Measurements from ENCODE around the gene NKX6-2. TPM values are rescaled to one million over a fixed set of nuclear protein-coding genes. Genes with fewer than 3 reads are reported as not detected.

Gene NKX6-2
- under 1 TPM in 1 of 4 donors, not detected in 3; 0.57 TPM for total RNA-seq

GRCh38 chr10:132785723-132786475 lies at the start of gene NKX6-2:
Gene NKX6-2, minus strand, starts transcription at chr10:132786147. Its CDS starts 199 bp downstream, at chr10:132785948.
- Histone ChIP-seq H3K9me3 (peaks cover 0 to 7% (median 0%) of the 10 kb centered on the region in 3 donors), H3K27ac (no peak within 1 kb of the TSS), H3K4me1 (peaks cover 12 to 48% (median 27%) of the 10 kb centered on the region in 3 donors), H3K27me3 (peaks cover 26 to 80% (median 42%) of the 10 kb centered on the region in 4 donors), H3K4me3 (peak within 1 kb of the TSS in 3 of 4 donors; percentile 22 to 48 (median 35)), H3K36me3 (peaks cover 0 to 20% (median 0%) of the 10 kb centered on the region in 3 donors)
- WGBS, 2 donors = 0 to 3% methylated on average over 3 to 7 of the region's 119 CpGs
- DNase-seq = no peak
- intact Hi-C loops (cut with DNase I) = no loop called here
- no peak for TF ChIP-seq POLR2A (IDR thresholded peaks at IDR 0.05)
- TF ChIP-seq, protein P1, sequence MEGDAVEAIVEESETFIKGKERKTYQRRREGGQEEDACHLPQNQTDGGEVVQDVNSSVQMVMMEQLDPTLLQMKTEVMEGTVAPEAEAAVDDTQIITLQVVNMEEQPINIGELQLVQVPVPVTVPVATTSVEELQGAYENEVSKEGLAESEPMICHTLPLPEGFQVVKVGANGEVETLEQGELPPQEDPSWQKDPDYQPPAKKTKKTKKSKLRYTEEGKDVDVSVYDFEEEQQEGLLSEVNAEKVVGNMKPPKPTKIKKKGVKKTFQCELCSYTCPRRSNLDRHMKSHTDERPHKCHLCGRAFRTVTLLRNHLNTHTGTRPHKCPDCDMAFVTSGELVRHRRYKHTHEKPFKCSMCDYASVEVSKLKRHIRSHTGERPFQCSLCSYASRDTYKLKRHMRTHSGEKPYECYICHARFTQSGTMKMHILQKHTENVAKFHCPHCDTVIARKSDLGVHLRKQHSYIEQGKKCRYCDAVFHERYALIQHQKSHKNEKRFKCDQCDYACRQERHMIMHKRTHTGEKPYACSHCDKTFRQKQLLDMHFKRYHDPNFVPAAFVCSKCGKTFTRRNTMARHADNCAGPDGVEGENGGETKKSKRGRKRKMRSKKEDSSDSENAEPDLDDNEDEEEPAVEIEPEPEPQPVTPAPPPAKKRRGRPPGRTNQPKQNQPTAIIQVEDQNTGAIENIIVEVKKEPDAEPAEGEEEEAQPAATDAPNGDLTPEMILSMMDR (IDR thresholded peaks at IDR 0.05) = no peak

GRCh38 chr10:132834891-132835847 lies 49.2 kb upstream of the NKX6-2 start:
- Histone ChIP-seq H3K9me3 (no peaks in the 10 kb centered on the region), H3K27ac (no peak overlapping the region), H3K27me3 (peaks cover 0 to 76% (median 0%) of the 10 kb centered on the region in 4 donors), H3K36me3 (no peaks in the 10 kb centered on the region), H3K4me1 (peaks cover 0 to 10% (median 0%) of the 10 kb centered on the region in 3 donors), H3K4me3 (no peak overlapping the region)
- no peak for DNase-seq
- WGBS, 2 donors = 37 to 87% methylated on average over 2 to 7 of the region's 25 CpGs
- TF ChIP-seq, protein P1 (IDR thresholded peaks at IDR 0.05) = no peak
- TF ChIP-seq POLR2A (IDR thresholded peaks at IDR 0.05) = no peak
- intact Hi-C loops (cut with DNase I) = loop anchor here (5.0 kb wide), 1 partner anchor 287 kb away; no protein-coding TSS in a partner anchor

GRCh38 chr10:132834311-132834761 lies 48.4 kb upstream of the NKX6-2 start:
- TF ChIP-seq, protein P1 (IDR thresholded peaks at IDR 0.05) = no peak
- no peak for TF ChIP-seq POLR2A (IDR thresholded peaks at IDR 0.05)
- 75% methylated on average over 7 of the region's 18 CpGs; no CpG with 5 or more reads in 1 of the 2 donors for WGBS, 2 donors
- Histone ChIP-seq H3K27me3 (peaks cover 0 to 80% (median 0%) of the 10 kb centered on the region in 4 donors), H3K27ac (no peak overlapping the region), H3K9me3 (no peaks in the 10 kb centered on the region), H3K36me3 (no peaks in the 10 kb centered on the region), H3K4me3 (no peak overlapping the region), H3K4me1 (peaks cover 0 to 10% (median 0%) of the 10 kb centered on the region in 3 donors)
- no peak for DNase-seq
- intact Hi-C loops (cut with DNase I) = no loop called here

GRCh38 chr10:132833421-132834111 lies 47.6 kb upstream of the NKX6-2 start:
- intact Hi-C loops (cut with DNase I) = no loop called here
- no peaks in the 10 kb centered on the region for H3K9me3 ChIP-seq
- no peaks in the 10 kb centered on the region for H3K36me3 ChIP-seq
- peaks cover 0 to 10% (median 0%) of the 10 kb centered on the region in 3 donors for H3K4me1 ChIP-seq
- no peak overlapping the region for H3K27ac ChIP-seq
- WGBS, 2 donors = 54 to 76% methylated on average over 8 of the region's 29 CpGs
- no peak for TF ChIP-seq POLR2A (IDR thresholded peaks at IDR 0.05)
- TF ChIP-seq, protein P1 (IDR thresholded peaks at IDR 0.05) = no peak
- DNase-seq = no peak
- H3K4me3 ChIP-seq = no peak overlapping the region
- peaks cover 0 to 77% (median 0%) of the 10 kb centered on the region in 4 donors for H3K27me3 ChIP-seq

All from esophagus squamous epithelium (tissue), 5 donors.